GM18868 (cell line): ENCODE measurements around the gene ZNF627.
"Not testable (repeated sequence)": the region's sequence is repeated elsewhere in the genome, so short reads cannot be mapped to it uniquely, and the experiment has no call there.

Experiments
- ATAC-seq: cut with Tn5 transposase; IDR thresholded peaks from one replicate; pipeline ENCODE4 v1.9.1; 2021; ENCODE audit warnings: mild to moderate bottlenecking, moderate library complexity; ENCODE audit not compliant: unreplicated experiment

The ZNF627 gene

GRCh38 chr19:11573763-11574162, 23.5 kb upstream of the ZNF627 start:
- not testable (repeated sequence) for ATAC-seq

GRCh38 chr19:11574689-11575088, 22.6 kb upstream of the ZNF627 start:
- ATAC-seq = no peak

- ATAC-seq = no peak
Measured at GRCh38 chr19:11576227-11576626, 21.1 kb upstream of the ZNF627 start.

GRCh38 chr19:11577451-11578257, 19.6 kb upstream of the ZNF627 start, which contains the start of gene ACP5:
Gene ACP5 (minus strand): TSS chr19:11577645. CDS start chr19:11577317, 328 bp downstream.
- no peak for ATAC-seq

GRCh38 chr19:11578258-11579142, 18.8 kb upstream of the ZNF627 start:
- ATAC-seq = no peak

- ATAC-seq = no peak
Measured at GRCh38 chr19:11580116-11580515, 17.2 kb upstream of the ZNF627 start.

- peak; percentile 86 for ATAC-seq
Measured at GRCh38 chr19:11581740-11582139, 15.5 kb upstream of the ZNF627 start.

GRCh38 chr19:11586331-11586730, 11.0 kb upstream of the ZNF627 start:
- ATAC-seq = no peak

GRCh38 chr19:11587302-11587974, 9.8 kb upstream of the ZNF627 start:
- ATAC-seq = no peak

- ATAC-seq = no peak
Measured at GRCh38 chr19:11587975-11588631, 9.2 kb upstream of the ZNF627 start.

GRCh38 chr19:11594084-11594483, 3.2 kb upstream of the ZNF627 start:
- ATAC-seq = no peak

- ATAC-seq = no peak
Measured at GRCh38 chr19:11596156-11596555, 1.1 kb upstream of the ZNF627 start.

- ATAC-seq = no peak
Measured at GRCh38 chr19:11598103-11598483, 810 bp downstream of the ZNF627 start.

- no peak for ATAC-seq
Measured at GRCh38 chr19:11598746-11599145, 1.5 kb downstream of the ZNF627 start.

- ATAC-seq = not testable (repeated sequence)
Measured at GRCh38 chr19:11599704-11600103, 2.4 kb downstream of the ZNF627 start.

GRCh38 chr19:11606484-11606883, 9.2 kb downstream of the ZNF627 start:
- no peak for ATAC-seq

- ATAC-seq = no peak
Measured at GRCh38 chr19:11611730-11612129, 14.4 kb downstream of the ZNF627 start.

GRCh38 chr19:11612816-11613511, 15.7 kb downstream of the ZNF627 start:
- ATAC-seq = no peak

- no peak for ATAC-seq
Measured at GRCh38 chr19:11617180-11618062, 20.1 kb downstream of the ZNF627 start.
